Duodenal mucosa (tissue), 2 donors: ENCODE results near the gene B4GALNT2.
"Not testable (repeated sequence)": the region's sequence is repeated elsewhere in the genome, so short reads cannot be mapped to it uniquely, and the experiment has no call there.

ENCODE experiments used
- H3K27ac ChIP-seq: one replicate; pipeline ENCODE4 v1.7.0; 2013; ENCODE audit warnings: low read depth, low read length
- H3K27me3 ChIP-seq, 2 donors: one replicate each; pipeline ENCODE4 v1.7.0; 2013; ENCODE audit warnings: low read length in 2 of 2, control low read depth in 1 of 2; ENCODE audit not compliant: insufficient read depth in 2 of 2, control insufficient read depth in 1 of 2
- H3K36me3 ChIP-seq, 2 donors: one replicate each; pipeline ENCODE4 v1.7.0; 2013; ENCODE audit warnings: low read length in 2 of 2, control low read depth in 1 of 2; ENCODE audit not compliant: insufficient read depth in 2 of 2, control insufficient read depth in 1 of 2
- H3K4me1 ChIP-seq, 2 donors: one replicate each; pipeline ENCODE4 v1.7.0; 2013; ENCODE audit warnings: low read length in 2 of 2, control low read depth in 1 of 2; ENCODE audit not compliant: insufficient read depth in 2 of 2, control insufficient read depth in 1 of 2
- H3K4me3 ChIP-seq, 2 donors: one replicate each; pipeline ENCODE4 v1.7.0; 2013; ENCODE audit warnings: low read length in 2 of 2, low read depth in 1 of 2
- H3K9ac ChIP-seq, 2 donors: one replicate each; pipeline ENCODE4 v1.7.0; 2013; ENCODE audit warnings: low read length in 2 of 2, low read depth in 1 of 2
- H3K9me3 ChIP-seq, 2 donors: one replicate each; pipeline ENCODE4 v1.7.0; 2013; ENCODE audit warnings: low read length in 2 of 2, control low read depth in 1 of 2; ENCODE audit not compliant: control insufficient read depth in 1 of 2

Gene B4GALNT2

GRCh38 chr17:49120166-49120565, 12.4 kb upstream of the B4GALNT2 start:
- peaks cover 11 to 12% of the 10 kb centered on the region in 2 donors for H3K4me1 ChIP-seq
- peaks cover 0 to 2% of the 10 kb centered on the region in 2 donors for H3K27me3 ChIP-seq
- H3K4me3 ChIP-seq: no peak overlapping the region

GRCh38 chr17:49121696-49122292, 10.8 kb upstream of the B4GALNT2 start:
- H3K36me3 ChIP-seq: no peaks in the 10 kb centered on the region
- no peak overlapping the region for H3K9ac ChIP-seq
- H3K9me3 ChIP-seq: no peaks in the 10 kb centered on the region
- H3K27me3 ChIP-seq: peaks cover 0 to 2% of the 10 kb centered on the region in 2 donors
- no peak overlapping the region for H3K27ac ChIP-seq
- H3K4me1 ChIP-seq: peaks cover 11 to 12% of the 10 kb centered on the region in 2 donors
- no peak overlapping the region for H3K4me3 ChIP-seq

More at GRCh38 chr17:49120166-49120565, 12.4 kb upstream of the B4GALNT2 start:
- Histone ChIP-seq H3K27ac (no peak overlapping the region), H3K9ac (no peak overlapping the region), H3K36me3 (no peaks in the 10 kb centered on the region), H3K9me3 (no peaks in the 10 kb centered on the region)

DNA sequence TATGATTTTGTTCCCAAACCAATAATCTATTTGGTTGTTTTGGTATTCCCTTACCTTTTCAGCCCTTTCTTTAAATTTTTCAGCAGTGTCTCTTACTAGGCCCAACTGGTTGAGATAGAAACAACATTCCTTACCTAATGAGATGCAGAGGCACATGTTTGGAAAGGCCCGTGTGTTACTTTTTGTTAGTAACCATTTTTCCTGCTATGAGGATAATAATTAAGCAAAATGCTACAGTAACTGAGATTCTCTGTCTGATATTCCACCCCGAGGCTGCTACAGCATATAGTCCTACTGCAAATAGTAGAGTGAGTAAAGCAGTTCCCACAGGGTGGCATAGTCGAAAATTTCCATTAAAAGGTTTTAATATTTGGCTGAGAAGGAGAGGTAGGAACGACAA, 10.0 kb upstream of the B4GALNT2 start:
- no peaks in the 10 kb centered on the region for H3K36me3 ChIP-seq
- H3K27me3 ChIP-seq: peaks cover 0 to 2% of the 10 kb centered on the region in 2 donors
- no peak overlapping the region for H3K9ac ChIP-seq
- H3K9me3 ChIP-seq: no peaks in the 10 kb centered on the region
- no peak overlapping the region for H3K4me3 ChIP-seq
- peaks cover 10 to 11% of the 10 kb centered on the region in 2 donors for H3K4me1 ChIP-seq
- H3K27ac ChIP-seq: no peak overlapping the region

DNA sequence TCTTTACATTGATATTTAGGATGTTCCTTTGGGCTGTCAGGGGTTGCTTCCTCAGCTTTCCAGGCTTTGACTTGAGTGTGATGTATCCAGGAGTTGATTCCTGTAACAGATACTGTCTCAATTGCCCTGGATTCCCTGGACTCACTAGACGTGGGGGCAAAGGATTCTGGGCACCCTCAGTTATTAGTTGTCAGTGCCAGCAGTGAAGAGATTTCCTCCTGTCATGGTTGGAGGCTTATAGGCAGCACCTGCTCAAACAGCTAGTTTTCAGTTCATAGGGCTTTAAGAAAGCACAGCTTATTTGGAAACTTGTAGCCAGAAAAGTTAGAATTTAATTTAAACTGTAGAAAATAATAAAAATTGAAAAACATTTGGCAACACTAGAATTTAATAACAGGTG, 9.5 kb upstream of the B4GALNT2 start:
- no peaks in the 10 kb centered on the region for H3K9me3 ChIP-seq
- no peak overlapping the region for H3K4me3 ChIP-seq
- H3K27ac ChIP-seq: no peak overlapping the region
- H3K4me1 ChIP-seq: peaks cover 6% of the 10 kb centered on the region in 2 donors
- no peaks in the 10 kb centered on the region for H3K36me3 ChIP-seq
- H3K9ac ChIP-seq: no peak overlapping the region
- H3K27me3 ChIP-seq: peaks cover 0 to 2% of the 10 kb centered on the region in 2 donors

DNA sequence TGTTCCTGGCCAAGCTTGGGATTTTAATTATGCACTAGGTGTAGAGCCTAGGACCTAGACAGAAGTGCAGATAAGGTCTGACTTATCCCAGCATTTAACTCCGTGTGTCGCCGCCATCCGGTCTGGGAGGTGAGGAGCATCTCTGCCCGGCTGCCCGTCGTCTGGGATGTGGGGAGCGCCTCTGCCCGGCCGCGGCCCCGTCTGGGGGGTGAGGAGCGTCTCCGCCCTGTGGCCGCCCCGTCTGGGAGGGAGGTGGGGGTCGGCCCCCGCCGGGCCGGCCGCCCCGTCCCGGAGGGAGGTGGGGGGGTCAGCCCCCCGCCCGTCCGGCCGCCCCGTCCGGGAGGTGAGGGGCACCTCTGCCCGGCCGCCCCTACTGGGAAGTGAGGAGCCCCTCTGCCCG, 7.1 kb upstream of the B4GALNT2 start:
- no peaks in the 10 kb centered on the region for H3K36me3 ChIP-seq
- H3K27me3 ChIP-seq: peaks cover 0 to 4% of the 10 kb centered on the region in 2 donors
- no peak overlapping the region for H3K4me3 ChIP-seq
- H3K9me3 ChIP-seq: no peaks in the 10 kb centered on the region
- H3K4me1 ChIP-seq: no peaks in the 10 kb centered on the region
- H3K9ac ChIP-seq: no peak overlapping the region
- H3K27ac ChIP-seq: no peak overlapping the region

- not testable (repeated sequence) for H3K27ac ChIP-seq, H3K4me3 ChIP-seq, H3K27me3 ChIP-seq, H3K9me3 ChIP-seq, H3K36me3 ChIP-seq, H3K9ac ChIP-seq, H3K4me1 ChIP-seq
Observed at GRCh38 chr17:49126183-49126859, 6.2 kb upstream of the B4GALNT2 start.

DNA sequence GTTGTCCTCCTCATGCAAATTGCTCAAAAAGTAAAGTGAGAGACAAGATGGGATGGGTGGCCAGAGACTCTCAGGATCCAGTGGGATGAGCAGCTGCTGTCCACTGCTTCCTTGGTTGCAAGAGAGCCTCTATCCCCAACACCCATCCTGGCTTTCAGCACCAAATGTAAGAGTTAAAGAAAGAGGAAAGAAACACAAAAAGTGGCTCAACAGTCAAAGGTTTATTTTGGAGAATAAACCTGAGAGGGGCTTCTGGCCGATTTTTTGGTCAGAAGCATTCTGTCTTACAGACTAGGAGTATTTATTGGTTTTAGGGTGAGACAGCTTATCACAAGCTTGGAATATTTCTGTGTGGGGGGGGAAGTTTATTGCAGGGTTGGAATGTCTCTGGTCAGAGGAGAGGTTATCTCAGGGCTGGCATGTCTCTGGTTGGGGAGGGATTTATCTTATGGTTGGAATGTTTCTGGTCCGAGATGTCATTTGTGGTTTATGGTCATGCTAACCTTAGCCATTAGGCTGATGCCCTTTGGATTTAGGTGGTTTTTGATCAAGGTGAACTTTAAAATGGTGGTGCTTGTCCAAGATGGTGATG, 3.1 kb upstream of the B4GALNT2 start:
- H3K27ac ChIP-seq, H3K4me3 ChIP-seq, H3K36me3 ChIP-seq, H3K9ac ChIP-seq, H3K9me3 ChIP-seq: not testable (repeated sequence)
- Histone ChIP-seq H3K4me1 (peaks cover 6 to 12% of the 10 kb centered on the region in 2 donors), H3K27me3 (peaks cover 19 to 29% of the 10 kb centered on the region in 2 donors)

DNA sequence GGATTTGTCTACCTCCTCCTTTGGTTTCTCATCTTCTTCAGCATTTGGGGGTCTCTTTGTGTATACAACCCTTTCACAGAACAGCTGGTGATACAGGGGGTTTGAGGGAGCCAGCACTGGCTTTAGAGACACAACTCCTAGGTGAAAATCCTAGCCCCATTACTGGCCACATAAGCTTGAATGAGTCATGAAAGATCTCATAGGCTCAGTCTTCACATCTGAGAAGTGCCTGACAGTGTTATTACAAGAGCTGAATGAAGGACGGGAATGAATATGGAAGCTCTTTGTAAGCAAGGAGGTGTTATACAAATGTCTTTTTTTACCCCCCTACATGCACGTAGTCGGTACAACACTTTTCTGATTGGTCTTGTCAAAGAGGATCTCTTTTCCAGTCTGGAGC, 1.7 kb upstream of the B4GALNT2 start:
- Histone ChIP-seq H3K27me3 (peaks cover 19 to 29% of the 10 kb centered on the region in 2 donors), H3K9me3 (no peaks in the 10 kb centered on the region), H3K36me3 (no peaks in the 10 kb centered on the region), H3K4me3 (no peak overlapping the region), H3K27ac (no peak overlapping the region), H3K9ac (no peak overlapping the region), H3K4me1 (peaks cover 6 to 12% of the 10 kb centered on the region in 2 donors)

GRCh38 chr17:49132317-49132698, 261 bp upstream of the B4GALNT2 start:
- H3K27ac ChIP-seq: no peak overlapping the region

DNA sequence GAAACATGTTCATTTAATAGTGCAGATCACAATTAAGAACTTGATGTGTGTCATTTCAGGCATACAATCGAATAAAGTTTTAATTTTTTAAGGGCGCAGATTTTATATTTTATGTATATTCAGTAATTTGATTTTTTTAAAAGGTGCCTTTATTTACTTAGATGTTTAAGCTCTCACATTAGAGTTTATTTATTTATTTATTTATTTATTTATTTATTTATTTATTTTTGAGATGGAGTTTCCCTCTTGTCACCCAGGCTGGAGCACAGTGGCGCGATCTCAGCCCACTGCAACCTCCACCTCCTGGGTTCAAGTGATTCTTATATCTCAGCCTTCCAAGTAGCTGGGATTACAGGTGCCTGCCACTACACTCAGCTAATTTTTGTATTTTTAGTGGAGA, 3.8 kb downstream of the B4GALNT2 start:
- no peak overlapping the region for H3K9ac ChIP-seq
- H3K27ac ChIP-seq: no peak overlapping the region
- peaks cover 0 to 12% of the 10 kb centered on the region in 2 donors for H3K4me1 ChIP-seq
- no peaks in the 10 kb centered on the region for H3K9me3 ChIP-seq
- H3K27me3 ChIP-seq: peaks cover 23 to 25% of the 10 kb centered on the region in 2 donors
- H3K4me3 ChIP-seq: no peak overlapping the region
- no peaks in the 10 kb centered on the region for H3K36me3 ChIP-seq

More at GRCh38 chr17:49132317-49132698, 261 bp upstream of the B4GALNT2 start:
- Histone ChIP-seq H3K36me3 (no peaks in the 10 kb centered on the region), H3K9me3 (no peaks in the 10 kb centered on the region), H3K4me3 (peak overlapping the region; percentile 56 to 59), H3K27me3 (peaks cover 20 to 29% of the 10 kb centered on the region in 2 donors), H3K4me1 (peaks cover 6 to 12% of the 10 kb centered on the region in 2 donors), H3K9ac (peak overlapping the region in 1 of 2 donors; percentile 3)
